Activated CD8-positive, alpha-beta memory T cell treated with anti-CD3 and anti-CD28 coated beads for 4 hours (primary cell): ENCODE results near the gene EID2.
A peak's percentile ranks its signal among the peaks of the same experiment; 100 is the strongest.

Source experiments
- DNase-seq, 2 donors: peaks; one replicate each; pipeline ENCODE4 v3.0.0-alpha.2; 2020; ENCODE audit warnings: low read depth in 2 of 2

The EID2 gene, protein sequence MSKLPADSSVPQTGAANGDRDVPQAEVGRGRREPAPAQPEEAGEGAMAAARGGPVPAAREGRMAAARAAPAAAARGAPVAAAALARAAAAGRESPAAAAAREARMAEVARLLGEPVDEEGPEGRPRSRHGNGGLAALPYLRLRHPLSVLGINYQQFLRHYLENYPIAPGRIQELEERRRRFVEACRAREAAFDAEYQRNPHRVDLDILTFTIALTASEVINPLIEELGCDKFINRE

DNA sequence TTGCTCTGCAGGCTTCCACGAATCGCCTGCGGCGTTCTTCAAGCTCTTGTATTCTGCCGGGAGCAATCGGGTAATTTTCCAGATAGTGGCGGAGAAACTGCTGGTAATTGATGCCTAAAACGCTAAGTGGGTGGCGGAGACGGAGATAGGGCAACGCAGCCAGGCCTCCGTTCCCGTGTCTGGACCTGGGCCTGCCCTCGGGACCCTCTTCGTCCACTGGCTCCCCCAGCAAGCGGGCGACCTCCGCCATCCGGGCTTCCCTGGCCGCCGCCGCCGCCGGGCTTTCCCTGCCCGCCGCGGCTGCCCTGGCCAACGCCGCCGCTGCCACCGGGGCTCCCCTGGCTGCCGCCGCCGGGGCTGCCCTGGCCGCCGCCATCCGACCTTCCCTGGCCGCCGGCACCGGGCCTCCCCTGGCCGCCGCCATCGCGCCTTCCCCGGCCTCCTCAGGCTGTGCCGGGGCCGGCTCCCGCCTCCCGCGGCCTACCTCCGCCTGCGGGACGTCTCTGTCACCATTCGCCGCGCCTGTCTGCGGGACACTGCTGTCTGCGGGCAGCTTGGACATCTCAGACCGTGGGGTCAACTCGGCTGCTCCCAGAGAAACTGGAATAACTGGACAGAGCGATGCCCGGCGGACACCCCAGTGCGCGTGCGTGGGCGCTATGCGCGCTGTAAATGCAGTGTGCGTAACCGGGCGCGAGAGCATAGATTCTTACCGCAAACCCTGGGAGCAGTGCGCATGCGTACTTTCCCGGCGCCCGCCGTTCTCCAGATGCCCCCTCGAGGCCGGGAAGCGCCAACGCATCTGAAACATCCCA is at the start of gene EID2:
Gene EID2 (minus strand): TSS at position 644 of the 815 bp plus-strand sequence. CDS start 82 bp downstream, at position 562.
- peak; percentile 92 for DNase-seq

DNA sequence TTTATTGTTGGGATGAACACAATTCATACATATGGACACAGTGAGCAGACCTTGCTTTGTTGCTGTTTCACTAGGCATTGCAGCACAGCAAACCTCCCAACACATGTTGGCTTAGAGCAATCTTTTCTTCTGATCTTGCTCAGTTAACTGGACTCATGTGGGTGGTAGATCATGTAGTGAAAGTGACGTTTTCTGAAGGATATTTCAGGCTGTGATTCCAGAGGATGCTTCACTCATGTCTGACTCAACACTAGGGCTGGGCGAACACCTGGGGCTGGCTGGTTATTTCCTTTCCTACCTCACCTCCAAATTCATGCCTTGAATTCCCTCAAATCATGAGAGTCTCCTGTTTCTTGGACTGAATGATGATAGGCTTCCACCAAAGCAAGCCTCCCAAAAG is 48.1 kb upstream of the EID2 start:
- DNase-seq: no peak

DNA sequence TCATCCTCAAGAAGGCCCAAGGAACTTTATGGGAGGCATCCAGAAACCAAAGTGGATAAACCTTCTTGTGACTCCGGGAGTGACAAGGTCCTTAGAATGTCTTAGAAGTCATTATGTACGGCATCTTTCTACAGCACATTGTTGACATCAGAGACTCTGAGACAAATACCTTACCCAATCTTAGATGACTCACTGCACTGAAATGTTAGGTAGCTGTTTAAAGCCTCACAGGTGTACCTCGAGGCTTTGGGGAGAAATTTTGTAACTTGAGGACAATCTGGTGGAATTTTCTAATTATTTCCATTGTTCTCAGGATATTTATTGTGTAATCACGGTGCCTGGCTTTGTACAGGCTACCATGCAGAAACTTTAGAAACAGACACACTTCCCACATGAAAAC is 47.5 kb upstream of the EID2 start:
- DNase-seq: no peak

DNA sequence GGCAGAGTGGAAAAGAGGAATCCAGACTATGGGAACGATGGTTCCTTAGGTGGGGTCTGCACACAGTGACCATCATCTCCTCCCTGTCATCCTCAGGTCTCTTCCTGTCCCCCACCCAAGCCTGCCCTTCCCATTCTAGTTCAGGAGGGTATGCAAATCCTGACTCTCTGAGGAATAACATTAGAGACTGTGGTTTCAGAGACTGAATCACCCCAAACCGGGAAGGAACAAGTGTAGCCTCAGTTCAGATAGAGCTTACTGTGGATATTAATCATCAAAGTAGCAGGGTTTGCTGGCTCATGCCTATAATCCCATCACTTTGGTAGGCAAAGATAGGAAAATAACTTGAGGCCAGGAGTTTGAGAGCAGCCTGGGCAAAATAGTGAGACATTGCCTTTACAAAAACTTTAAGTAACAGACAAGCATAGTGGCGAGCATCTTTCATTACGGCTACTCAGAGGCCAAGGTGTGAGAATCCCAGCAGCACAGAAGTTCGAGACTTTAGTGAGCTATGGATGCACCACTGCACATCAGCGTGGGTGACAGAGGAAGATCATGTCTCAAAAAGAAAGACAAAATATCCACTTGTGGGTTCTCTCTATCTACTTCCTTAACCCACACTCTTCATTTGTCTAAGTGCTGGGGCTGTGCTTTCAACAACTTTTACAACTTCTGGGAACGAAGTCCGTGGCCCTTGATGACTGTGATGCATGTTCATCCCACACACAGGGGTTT is 43.1 kb upstream of the EID2 start:
- no peak for DNase-seq

DNA sequence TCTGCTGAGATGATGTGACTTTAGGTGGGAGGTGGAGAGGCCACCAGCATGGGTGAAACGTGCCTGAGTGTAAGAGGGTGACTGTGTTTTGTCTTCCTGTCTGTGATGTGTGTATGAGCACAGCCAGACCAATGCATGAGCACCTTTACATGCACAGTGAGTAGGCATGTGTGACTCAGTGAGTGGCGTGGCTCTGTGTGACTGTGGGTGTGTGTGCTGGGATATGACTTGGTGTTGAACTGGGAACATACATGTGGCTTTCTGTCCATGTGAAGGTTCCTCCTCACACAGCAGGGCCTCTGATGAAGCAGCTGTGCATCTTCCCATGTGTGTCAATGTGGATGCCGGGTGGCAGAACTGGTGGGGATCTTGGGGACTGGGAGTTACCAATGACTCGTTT is 42.5 kb upstream of the EID2 start:
- DNase-seq: no peak

DNA sequence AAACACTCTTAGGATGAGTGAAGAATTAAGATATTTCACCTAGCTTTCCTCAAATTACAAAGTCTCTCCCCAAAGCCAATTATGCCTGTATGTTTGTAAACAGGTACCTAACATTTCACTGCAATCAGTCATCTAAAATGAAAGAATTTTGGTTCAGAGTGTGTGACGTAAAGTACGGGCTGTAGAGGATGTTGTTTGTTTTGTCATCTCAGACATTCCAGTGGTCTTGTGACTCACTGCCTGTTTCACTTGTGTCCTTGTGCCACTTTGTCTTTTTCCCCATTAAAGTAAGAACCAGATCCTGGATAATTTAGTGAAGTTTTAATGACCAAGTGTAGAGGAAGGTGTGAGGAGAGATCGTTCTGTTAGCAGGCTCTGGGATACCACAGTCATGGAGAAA is 28.6 kb upstream of the EID2 start:
- no peak for DNase-seq

DNA sequence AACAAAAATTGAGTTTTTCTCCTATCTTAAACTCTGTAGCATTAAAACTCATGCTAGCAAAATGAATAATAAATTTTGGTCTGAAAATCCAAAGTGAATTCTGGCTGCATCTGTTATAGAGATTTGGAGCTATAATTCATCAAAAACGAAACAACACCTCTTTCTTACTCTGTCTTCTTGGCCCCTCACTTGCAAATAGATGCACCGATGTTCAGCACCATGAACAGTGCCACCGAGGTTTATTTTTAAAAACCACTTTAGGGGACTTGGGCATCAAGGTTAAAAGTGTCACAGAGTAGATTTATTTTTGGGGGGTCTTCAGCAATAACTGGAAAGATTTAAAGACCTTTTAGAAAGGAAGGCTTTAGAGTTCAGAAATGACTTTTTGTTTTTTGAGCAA is 26.1 kb upstream of the EID2 start:
- no peak for DNase-seq

DNA sequence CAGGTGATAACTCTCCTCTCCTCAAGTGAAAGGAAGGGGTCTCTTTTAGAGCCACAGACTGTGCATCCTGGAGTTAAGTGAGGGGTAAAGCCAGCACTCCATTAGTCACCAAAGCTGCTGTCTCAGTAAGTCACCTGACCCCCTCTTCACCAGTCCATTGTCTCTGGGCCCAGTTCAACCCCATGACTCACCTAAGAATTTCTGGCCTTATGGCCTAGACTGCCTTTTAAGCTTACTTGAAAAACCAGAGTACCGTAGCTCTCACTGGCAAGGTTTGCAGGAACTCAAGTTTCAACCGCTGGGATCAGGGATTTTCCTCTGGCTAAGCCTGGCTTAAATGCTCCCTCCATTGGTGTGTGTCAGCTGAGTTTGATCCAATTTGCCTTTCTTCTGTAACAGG is 23.4 kb upstream of the EID2 start:
- DNase-seq: no peak

DNA sequence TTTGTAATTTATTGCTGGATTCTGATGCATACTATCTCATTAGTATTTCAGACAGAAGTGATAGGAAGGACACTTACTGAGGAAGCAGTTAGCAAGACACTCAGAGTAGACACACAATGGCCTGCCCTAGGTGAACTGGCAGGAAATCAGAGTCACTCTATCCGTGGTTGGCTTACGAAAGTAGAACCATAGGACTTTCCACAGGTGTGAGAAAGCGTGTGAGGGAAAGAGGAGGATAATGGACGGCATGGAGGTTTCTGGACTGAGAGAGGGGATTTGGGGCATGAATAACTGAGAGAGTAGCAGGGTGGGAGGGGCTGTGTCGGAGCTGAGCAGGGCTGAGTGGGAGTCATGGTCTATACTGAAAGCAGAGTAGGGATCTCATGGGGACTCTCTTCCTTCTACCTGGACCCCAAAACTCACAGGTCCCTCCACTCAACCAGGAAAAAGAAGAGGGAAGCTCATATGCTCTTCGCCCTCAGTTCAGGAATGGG is 18.7 kb upstream of the EID2 start:
- DNase-seq: no peak

DNA sequence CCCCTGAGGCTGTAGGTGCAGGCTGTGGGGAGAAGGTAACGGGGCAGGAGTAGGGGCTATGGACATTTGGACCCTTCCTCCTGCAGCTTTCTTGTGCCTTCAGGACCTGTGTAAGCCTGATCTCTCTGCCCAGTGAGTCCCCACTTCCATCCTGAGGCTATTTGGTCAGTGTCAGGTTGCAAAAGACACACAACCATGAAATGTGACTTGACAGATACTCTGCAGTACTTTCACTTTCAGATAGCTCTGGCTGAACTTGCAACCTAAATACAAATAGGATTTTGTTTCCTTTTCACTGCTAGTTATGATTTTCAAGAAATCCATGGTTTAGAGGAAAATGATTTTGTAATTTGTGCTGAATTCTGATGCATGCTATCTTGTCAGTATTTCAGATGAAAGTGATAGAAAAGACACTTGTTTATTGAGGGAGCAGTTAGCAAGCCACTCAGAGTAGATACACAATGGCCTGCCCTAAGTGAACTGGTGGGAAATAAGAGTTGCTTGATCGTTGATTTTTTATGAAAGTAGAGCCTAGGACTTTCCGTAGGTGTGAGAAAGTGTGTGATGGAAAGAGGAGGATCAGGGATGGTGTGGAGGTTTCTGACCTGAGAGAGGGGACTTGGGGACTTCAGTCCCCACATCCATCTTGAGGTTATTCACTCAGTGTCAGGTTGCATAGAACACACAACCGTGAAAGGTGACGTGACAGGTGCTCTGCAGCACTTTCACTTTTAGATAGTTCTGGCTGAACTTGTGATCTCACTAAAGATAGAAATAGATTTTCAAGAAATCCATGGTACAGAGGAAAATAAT is 18.1 kb upstream of the EID2 start:
- no peak for DNase-seq

DNA sequence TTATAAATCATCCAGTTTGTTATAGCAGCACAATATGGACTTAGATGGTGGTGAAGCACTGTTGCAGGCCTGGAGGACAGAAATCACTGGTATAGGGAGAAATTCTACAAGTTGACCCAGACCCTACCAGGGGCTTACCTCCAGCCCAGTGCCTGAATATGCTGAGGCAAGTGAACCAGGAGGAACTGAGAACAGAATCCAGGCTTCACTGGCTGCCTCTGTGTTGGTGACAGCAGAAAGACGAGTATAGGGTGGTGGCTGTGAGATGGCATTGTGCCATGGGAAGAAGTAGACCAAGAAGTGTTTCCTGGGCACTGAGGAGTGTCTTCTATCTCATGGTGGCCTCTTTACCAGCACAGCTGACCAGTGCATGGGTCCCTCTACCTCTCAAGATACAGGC is 15.9 kb upstream of the EID2 start:
- no peak for DNase-seq

DNA sequence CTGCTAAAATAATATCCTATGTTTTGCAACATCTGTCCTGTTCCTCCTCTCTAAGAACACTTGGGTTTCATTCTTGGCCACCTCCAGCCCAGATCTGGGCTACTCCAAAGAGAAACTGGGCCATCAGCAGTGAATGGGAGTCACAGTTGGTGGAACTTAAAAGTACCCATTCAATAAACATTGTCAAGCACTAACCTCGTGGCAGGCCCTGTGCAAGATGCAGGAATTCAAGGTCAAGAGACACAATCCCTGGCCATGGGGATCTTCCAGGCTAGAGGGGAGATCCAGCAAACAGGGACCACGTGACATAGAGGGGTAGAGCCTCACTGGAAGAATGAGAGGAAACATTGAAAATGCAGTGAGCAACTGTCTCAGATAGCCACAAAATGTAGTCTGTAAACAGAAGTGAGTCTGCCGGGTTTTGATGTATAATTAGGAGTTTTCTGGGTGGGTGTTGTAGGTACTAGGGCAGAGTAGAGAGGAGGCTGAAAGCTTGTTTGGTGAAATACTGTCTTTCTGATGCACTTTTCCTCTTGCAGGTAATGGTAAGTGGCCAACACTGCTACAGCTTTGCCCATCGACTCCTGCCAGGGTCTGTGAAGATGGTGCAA is 14.8 kb upstream of the EID2 start:
- DNase-seq: no peak

DNA sequence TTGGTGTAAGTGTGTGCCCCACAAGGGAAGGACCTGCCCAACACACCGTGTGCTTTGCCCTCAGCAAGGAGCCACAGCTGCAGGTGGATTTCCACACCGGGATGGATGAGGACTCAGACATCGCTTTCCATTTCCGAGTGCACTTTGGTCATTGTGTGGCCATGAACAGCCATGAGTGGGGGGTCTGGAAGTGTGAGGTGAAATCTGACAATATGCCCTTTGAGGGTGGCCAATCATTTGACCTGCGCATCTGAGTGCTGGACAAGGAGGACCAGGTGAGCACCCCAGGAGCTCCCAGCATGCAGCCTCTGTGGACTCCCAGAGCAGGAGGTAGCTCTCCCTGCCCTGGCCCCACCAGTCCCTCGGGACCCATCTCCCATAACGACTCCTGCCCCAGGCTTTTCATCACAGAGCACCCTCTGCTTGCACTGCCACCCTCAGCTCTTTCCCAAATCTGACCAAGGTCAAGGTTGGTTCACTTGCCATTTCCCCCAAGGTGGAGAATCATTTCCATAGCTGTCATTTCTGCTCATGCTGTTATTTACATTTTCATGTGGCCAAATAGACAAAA is 13.2 kb upstream of the EID2 start:
- no peak for DNase-seq

DNA sequence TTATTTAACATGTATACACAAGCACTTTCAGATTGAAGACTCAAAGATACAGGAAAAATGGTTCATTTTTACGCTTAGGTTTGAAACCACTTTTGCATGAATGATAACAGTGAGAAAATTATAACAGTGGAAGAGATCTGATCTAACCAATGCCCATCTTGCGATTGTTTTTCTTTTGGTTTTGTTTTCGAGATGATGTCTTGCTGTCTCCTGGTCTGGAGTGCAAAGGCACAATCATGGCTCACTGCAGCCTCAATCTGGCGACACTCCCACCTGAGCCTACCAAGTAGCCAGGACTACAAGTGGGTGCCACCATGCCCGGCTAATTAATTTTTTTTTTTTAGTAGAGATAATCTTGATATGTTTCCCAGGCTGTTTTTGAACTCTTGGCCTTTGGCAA is 10.2 kb upstream of the EID2 start:
- DNase-seq: no peak

DNA sequence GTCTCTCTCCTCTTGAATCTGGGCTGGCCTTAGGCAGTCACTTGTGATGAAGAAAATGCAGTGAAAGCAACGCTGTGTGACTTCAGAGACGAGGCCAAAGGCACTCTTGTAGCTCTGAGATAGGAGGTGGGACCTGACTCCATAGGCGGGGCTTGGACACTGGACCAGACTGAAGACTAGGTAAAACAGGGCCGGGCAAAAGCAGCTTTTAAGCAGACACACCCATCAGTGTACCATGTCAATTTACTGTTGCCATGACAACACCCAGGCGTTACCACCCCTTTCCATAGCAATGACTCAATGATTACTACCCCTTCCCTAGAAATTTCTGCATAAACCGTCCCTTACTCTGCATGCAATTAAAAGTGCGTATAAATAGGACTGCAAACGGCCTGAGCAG is 6.6 kb upstream of the EID2 start:
- no peak for DNase-seq

DNA sequence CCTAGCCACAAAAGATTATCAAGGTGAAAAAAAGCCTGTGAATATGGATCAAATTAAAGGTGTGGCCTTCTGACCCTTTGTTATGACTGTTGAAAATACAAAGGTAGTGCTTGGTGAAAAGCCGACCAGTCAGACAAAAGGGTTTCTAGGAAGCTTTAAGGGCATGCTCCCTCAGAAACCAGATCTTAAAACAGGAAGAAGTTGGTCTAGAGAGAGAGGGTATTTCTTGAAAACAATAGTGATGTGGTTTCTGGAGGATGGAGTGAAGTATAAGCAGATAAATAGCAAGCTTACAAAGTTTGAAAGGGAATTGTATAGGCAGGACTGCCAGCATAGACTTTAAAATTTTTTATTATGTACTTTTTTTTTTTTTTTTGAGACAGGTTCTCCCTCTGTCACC is 5.0 kb upstream of the EID2 start:
- no peak for DNase-seq

DNA sequence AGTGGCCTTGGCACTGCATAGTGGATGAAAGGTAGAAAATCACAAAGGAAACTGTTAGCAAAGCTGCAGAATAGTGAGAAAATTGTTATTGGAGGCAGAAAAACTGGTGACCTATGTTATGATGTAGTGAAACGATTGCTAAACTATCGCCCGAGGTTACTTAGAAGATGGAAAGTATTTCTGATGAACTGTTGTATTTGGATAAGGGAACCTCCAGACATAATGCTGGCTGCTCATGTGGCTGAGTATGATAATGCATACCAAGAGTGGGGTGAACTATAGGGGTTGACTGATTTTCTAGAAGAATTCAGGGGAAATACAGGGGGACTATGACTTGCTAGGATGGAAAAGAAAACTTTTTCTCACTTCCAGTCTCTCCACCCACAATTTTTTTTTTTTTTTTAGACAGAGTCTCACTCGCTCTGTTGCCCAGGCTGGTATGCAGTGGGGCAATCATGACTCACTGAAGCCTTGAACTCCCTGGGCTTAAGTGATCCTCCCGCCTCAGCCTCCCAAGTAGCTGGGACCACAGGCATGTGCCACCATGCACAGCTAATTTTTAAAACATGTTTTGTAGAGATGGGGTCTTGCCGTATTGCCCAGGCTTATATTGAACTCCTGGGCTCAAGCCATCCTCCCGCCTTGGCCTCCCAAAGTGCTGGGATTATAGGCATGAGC is 4.4 kb upstream of the EID2 start:
- no peak for DNase-seq

DNA sequence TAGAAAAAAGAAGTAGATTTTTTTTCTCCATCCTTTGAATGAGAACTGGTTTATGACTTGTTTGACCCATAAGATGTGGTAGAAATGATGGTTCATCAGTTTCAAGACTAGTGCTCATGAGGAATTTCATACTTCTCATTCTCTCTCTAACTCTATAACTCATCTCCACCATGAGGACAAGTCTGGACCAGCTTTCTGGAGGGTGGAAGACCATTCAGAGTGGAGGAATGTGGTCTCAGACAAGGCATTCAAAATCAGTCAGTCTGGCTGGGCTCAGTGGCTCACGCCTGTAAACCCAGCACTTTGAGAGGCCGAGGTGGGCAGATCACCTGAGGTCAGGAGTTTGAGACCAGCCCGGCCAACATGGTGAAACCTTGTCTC is 3.5 kb upstream of the EID2 start:
- no peak for DNase-seq

DNA sequence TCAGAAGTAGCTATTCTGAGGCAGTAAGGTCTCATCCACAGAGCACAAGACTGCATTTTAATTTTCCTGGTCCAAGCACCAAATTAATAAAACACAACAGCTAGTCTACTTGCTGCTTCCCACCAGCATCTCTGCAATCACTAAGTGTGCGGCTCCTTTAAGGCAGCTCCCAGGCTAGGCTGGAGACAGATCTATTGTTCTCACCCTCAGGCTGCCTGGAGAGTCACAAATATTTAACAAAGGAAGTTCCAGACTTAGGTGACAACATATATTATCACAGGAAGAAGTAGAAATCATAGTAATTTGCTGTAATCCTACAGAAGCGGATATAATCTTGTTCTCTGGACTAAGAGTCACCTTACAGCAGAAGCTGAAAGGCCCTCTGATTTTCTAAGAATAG is 2.2 kb upstream of the EID2 start:
- no peak for DNase-seq

DNA sequence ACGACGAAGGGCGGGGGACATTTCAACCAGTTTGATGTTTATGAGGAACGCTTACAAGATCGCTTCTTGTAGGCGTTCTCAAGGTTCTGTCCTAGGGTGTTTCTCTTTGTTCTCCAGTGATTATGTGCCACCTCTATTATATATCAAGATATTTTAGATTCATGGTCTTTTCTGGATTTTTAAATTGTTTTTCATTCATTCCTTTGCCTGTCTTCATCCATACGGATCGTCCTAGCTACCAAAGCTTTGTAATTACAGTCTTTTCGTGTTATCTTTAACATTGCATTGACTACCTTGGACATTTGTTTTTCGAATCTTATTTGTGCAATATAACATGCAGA is 342 bp upstream of the EID2 start:
- no peak for DNase-seq

DNA sequence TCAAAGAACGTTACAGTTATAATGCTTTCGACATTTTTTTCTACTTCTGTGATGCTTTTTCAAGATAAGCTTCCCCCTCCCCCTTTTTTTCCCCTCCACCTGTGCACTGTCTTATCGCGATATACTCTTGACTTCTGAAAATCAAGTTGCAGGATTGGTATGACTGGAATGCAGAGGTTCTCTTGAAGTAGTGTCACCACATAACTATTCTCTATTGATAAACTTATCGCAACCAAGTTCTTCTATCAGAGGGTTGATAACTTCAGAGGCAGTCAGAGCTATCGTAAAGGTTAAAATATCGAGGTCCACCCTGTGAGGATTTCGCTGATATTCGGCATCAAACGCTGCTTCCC is 820 bp downstream of the EID2 start:
- no peak for DNase-seq
